ENCODE measurements around the gene C4orf36.
A peak's percentile ranks its signal among the peaks of the same experiment; 100 is the strongest.

C4orf36 gene

DNA sequence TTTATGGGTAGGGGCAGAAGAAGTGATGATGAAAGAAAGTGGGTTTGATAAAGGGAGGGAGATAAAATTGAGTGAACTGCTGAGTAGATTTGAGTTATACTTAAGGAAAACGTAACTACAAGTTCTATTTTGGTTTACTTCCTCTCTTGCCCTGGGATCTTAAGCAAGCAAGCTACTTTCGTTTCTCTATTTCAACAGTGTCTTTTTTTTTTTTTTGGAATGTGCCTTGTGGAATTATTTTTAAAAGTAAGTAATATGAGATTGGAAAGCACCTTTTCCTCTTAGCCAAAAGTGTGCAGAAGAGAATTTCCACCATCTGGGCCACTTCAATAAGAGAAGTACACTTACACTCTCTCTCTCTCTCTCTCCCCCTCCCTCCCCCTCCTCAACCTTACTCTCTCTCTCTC is 16.0 kb upstream of the C4orf36 start:
- H3K4me3 ChIP-seq = no peak overlapping the region
- no peaks in the 10 kb centered on the region for H3K9me3 ChIP-seq (ENCODE audit: low read depth, low read length)
- no peak for DNase-seq (ENCODE audit: low read depth, low spot score)
- H3K9ac ChIP-seq (ENCODE audit: insufficient read length) = no peak overlapping the region
- H3K27ac ChIP-seq = 0 out of 2 replicates have a peak overlapping the region, but pooled peaks have one; percentile 14
- no peaks in the 10 kb centered on the region for H3K36me3 ChIP-seq (ENCODE audit: insufficient read depth, low read length)
- TF ChIP-seq POLR2AphosphoS5 (IDR thresholded peaks at IDR 0.05; ENCODE audit: borderline replicate concordance, low read depth, low read length) (no peak), FOXP2 (optimal IDR thresholded peaks at IDR 0.05; ENCODE audit: control extremely low read depth, extremely low read length, insufficient read depth) (no peak), EZH2 (IDR thresholded peaks at IDR 0.05) (no peak)

DNA sequence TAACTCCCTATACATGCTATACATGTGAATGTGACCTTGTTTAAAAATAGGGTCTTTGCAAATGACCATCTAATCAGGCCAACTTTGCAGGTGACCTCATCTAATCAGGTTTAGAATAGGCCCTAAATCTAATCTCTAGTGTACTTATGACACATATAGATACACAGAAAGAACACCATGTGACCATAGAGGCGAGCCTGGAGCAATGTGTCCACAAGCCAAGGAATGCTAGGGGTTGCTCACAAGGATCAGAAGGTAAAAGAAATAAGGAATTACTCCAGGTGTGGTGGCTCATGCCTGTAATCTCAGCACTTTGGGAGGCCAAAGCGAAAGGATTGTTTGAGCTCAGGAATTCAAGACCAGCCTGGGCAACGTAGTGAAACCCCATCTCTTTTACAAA is 9.6 kb upstream of the C4orf36 start:
- no peak for TF ChIP-seq FOXP2 (optimal IDR thresholded peaks at IDR 0.05; ENCODE audit: control extremely low read depth, extremely low read length, insufficient read depth)
- TF ChIP-seq EZH2 (IDR thresholded peaks at IDR 0.05) = no peak
- TF ChIP-seq POLR2AphosphoS5 (IDR thresholded peaks at IDR 0.05; ENCODE audit: borderline replicate concordance, low read depth, low read length) = no peak
- Histone ChIP-seq H3K4me3 (no peak overlapping the region), H3K9me3 (ENCODE audit: low read depth, low read length) (no peaks in the 10 kb centered on the region), H3K27ac (no peak overlapping the region), H3K9ac (ENCODE audit: insufficient read length) (no peak overlapping the region), H3K36me3 (ENCODE audit: insufficient read depth, low read length) (no peaks in the 10 kb centered on the region)
- DNase-seq (ENCODE audit: low read depth, low spot score) = no peak

DNA sequence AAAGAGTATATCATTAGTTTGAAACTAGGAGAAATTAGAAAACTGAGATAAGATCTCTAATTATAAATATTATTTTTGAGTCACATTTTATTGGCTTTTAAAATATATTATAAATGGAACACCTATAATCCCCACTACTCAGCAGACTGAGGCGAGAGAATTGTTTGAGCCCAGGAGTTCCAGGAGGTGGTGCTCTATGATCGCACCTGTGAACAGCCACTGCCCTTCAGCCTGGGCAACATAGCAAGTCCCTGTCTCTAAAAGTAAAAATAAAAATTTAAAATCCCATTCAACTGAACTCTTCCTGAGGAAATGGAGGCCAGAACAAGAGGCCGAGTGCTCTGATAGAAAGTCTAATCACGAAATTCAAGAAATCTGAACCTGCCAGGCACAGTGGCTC is 6.3 kb upstream of the C4orf36 start:
- no peaks in the 10 kb centered on the region for H3K36me3 ChIP-seq (ENCODE audit: insufficient read depth, low read length)
- DNase-seq (ENCODE audit: low read depth, low spot score) = no peak
- TF ChIP-seq POLR2AphosphoS5 (IDR thresholded peaks at IDR 0.05; ENCODE audit: borderline replicate concordance, low read depth, low read length) (no peak), FOXP2 (optimal IDR thresholded peaks at IDR 0.05; ENCODE audit: control extremely low read depth, extremely low read length, insufficient read depth) (no peak), EZH2 (IDR thresholded peaks at IDR 0.05) (no peak)
- no peak overlapping the region for H3K9ac ChIP-seq (ENCODE audit: insufficient read length)
- no peak overlapping the region for H3K27ac ChIP-seq
- H3K4me3 ChIP-seq = no peak overlapping the region
- no peaks in the 10 kb centered on the region for H3K9me3 ChIP-seq (ENCODE audit: low read depth, low read length)

DNA sequence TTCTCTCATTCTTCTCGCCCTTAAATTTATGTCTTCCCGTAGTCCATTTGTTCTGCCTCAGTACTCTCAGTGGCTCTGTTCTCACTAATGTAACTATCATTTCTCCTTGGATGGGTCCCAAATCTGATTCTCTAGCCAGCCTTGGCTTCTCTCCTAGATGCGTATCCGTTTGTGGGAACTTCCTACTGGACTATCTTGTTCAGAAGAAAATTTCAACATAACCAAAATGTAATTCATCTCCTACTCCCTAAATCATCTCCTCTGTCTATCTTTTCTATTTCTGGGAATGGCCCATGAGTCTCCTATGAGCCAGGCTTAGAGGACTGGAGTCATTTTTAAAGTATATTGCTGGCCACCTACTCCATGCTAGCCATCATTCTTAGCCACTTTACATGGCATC is 4.4 kb upstream of the C4orf36 start:
- H3K4me3 ChIP-seq = peak overlapping the region; percentile 16; the same call in 1 of the 2 replicates
- no peak for DNase-seq (ENCODE audit: low read depth, low spot score)
- no peaks in the 10 kb centered on the region for H3K9me3 ChIP-seq (ENCODE audit: low read depth, low read length)
- peak overlapping the region; percentile 79 for H3K27ac ChIP-seq
- no peaks in the 10 kb centered on the region for H3K36me3 ChIP-seq (ENCODE audit: insufficient read depth, low read length)
- peak overlapping the region; percentile 0 for H3K9ac ChIP-seq (ENCODE audit: insufficient read length)
- no peak for TF ChIP-seq POLR2AphosphoS5 (IDR thresholded peaks at IDR 0.05; ENCODE audit: borderline replicate concordance, low read depth, low read length)
- TF ChIP-seq FOXP2 (optimal IDR thresholded peaks at IDR 0.05; ENCODE audit: control extremely low read depth, extremely low read length, insufficient read depth) = no peak
- no peak for TF ChIP-seq EZH2 (IDR thresholded peaks at IDR 0.05)

DNA sequence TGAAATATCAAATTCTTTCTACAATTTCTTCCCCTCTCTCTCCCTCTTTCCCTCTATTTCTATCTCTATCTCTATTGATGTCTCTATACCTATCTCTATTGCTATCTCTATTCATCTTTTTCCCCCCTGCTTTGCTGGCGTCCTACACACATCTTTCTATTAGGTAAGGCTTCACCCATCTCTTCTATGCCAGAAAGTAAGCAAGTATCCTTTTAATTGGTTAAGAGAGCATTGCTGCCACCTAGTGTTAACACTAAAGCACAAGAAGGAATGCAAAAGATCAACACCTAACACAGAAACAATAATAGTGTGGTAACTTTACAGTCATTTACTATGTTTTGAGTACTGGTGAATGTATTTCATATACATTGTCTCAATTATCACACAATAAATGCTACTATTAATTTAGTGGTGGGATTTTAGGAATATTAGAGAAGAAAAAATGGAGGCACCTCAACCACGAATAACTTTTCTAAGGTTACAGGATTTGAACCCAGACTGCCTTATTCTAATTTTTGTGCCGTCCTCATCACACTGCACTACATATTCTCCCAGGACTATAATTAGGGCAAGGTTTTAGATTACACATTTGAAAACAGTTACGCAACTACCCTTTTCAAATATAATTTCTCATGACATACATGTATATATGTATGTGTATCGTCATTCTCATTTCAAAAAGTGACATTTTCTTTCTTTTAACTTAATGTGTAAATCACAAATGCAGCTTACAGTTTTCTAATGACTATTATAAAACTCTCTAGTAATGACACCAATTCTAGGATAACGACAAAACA is 3.7 kb upstream of the C4orf36 start:
- Histone ChIP-seq H3K4me3 (peak overlapping the region; percentile 16; the same call in 1 of the 2 replicates), H3K9ac (ENCODE audit: insufficient read length) (peak overlapping the region; percentile 30), H3K36me3 (ENCODE audit: insufficient read depth, low read length) (no peaks in the 10 kb centered on the region), H3K27ac (peak overlapping the region; percentile 79), H3K9me3 (ENCODE audit: low read depth, low read length) (no peaks in the 10 kb centered on the region)
- DNase-seq (ENCODE audit: low read depth, low spot score) = peak; percentile 86
- no peak for TF ChIP-seq POLR2AphosphoS5 (IDR thresholded peaks at IDR 0.05; ENCODE audit: borderline replicate concordance, low read depth, low read length)
- no peak for TF ChIP-seq EZH2 (IDR thresholded peaks at IDR 0.05)
- no peak for TF ChIP-seq FOXP2 (optimal IDR thresholded peaks at IDR 0.05; ENCODE audit: control extremely low read depth, extremely low read length, insufficient read depth)

DNA sequence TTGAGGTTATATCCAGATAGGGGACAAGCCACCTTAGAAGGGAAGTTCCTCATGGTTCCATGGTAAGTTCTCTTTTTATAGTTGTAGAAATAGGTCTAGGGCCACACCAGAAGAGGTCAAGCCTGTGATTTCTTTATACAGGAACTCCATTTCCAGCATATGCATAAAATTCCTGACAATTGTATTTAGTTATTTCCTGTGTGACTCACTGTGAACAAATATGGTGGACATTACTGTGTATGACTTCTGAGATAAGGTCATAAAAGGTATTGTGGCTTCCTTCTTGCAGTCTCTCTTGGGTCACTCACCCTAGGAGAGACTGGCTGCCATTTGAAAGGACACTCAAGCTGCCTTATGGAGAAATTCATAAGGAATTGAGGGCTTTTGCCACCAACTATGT is 2.2 kb upstream of the C4orf36 start:
- Histone ChIP-seq H3K4me3 (no peak overlapping the region), H3K9ac (ENCODE audit: insufficient read length) (peak overlapping the region; percentile 1), H3K9me3 (ENCODE audit: low read depth, low read length) (no peaks in the 10 kb centered on the region), H3K27ac (peak overlapping the region; percentile 79), H3K36me3 (ENCODE audit: insufficient read depth, low read length) (no peaks in the 10 kb centered on the region)
- no peak for DNase-seq (ENCODE audit: low read depth, low spot score)
- TF ChIP-seq FOXP2 (optimal IDR thresholded peaks at IDR 0.05; ENCODE audit: control extremely low read depth, extremely low read length, insufficient read depth) (no peak), POLR2AphosphoS5 (IDR thresholded peaks at IDR 0.05; ENCODE audit: borderline replicate concordance, low read depth, low read length) (no peak), EZH2 (IDR thresholded peaks at IDR 0.05) (no peak)

DNA sequence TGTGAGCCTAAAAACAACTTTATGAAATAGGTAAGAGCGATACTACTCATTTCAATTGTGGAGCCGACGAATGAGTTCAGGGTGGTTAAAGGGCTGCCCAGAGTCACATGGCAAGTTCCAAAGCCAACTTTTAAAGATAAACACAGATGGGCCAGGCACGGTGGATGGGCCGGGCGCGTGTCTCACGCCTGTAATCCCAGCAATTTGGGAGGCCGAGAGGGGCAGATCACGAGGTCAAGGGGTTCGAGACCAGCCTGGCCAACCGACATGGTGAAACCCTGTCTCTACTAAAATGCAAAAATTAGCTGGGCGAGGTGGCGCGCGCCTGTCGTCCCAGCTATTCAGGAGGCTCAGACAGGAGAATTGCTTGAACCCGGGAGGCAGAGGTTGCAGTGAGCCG is 914 bp upstream of the C4orf36 start:
- peak overlapping the region; percentile 91 for H3K9ac ChIP-seq (ENCODE audit: insufficient read length)
- peak overlapping the region; percentile 95 for H3K27ac ChIP-seq
- DNase-seq (ENCODE audit: low read depth, low spot score) = no peak
- TF ChIP-seq FOXP2 (optimal IDR thresholded peaks at IDR 0.05; ENCODE audit: control extremely low read depth, extremely low read length, insufficient read depth) (no peak), EZH2 (IDR thresholded peaks at IDR 0.05) (no peak), POLR2AphosphoS5 (IDR thresholded peaks at IDR 0.05; ENCODE audit: borderline replicate concordance, low read depth, low read length) (no peak)
- no peaks in the 10 kb centered on the region for H3K36me3 ChIP-seq (ENCODE audit: insufficient read depth, low read length)
- H3K9me3 ChIP-seq (ENCODE audit: low read depth, low read length) = no peaks in the 10 kb centered on the region
- H3K4me3 ChIP-seq = peak overlapping the region; percentile 85; the same call in 1 of the 2 replicates

DNA sequence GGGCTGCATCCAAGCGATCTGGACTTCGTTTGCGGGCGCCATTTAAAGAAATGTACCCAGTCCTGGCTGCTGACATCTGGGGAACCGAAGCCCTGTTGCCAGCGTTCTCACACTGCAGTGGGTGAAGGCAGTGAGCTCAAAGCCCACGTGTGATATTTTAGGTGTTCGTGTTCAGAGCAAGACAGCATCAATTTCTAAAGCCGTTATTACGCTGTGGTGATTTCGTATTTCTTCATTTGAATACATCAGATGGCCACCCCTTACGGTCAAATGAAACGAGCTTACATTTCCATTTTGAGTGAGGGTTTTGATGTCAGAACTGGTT is 376 bp upstream of the C4orf36 start:
- peak overlapping the region; percentile 95 for H3K27ac ChIP-seq
- H3K9ac ChIP-seq (ENCODE audit: insufficient read length) = peak overlapping the region; percentile 91
- no peak for DNase-seq (ENCODE audit: low read depth, low spot score)
- H3K36me3 ChIP-seq (ENCODE audit: insufficient read depth, low read length) = no peaks in the 10 kb centered on the region
- peak overlapping the region; percentile 85 for H3K4me3 ChIP-seq
- H3K9me3 ChIP-seq (ENCODE audit: low read depth, low read length) = no peaks in the 10 kb centered on the region
- TF ChIP-seq POLR2AphosphoS5 (IDR thresholded peaks at IDR 0.05; ENCODE audit: borderline replicate concordance, low read depth, low read length) (no peak), FOXP2 (optimal IDR thresholded peaks at IDR 0.05; ENCODE audit: control extremely low read depth, extremely low read length, insufficient read depth) (no peak), EZH2 (IDR thresholded peaks at IDR 0.05) (no peak)

Measured in SK-N-MC (cell line).